Right hindlimb (tissue), 1 donor: Measurements from ENCODE around the gene B4GALNT3.
"Not testable (repeated sequence)": the region's sequence is repeated elsewhere in the genome, so short reads cannot be mapped to it uniquely, and the experiment has no call there.

Experiments
- DNase-seq: peaks from one replicate; pipeline ENCODE4 v3.0.0-alpha.2; 2018

Gene B4GALNT3

DNA sequence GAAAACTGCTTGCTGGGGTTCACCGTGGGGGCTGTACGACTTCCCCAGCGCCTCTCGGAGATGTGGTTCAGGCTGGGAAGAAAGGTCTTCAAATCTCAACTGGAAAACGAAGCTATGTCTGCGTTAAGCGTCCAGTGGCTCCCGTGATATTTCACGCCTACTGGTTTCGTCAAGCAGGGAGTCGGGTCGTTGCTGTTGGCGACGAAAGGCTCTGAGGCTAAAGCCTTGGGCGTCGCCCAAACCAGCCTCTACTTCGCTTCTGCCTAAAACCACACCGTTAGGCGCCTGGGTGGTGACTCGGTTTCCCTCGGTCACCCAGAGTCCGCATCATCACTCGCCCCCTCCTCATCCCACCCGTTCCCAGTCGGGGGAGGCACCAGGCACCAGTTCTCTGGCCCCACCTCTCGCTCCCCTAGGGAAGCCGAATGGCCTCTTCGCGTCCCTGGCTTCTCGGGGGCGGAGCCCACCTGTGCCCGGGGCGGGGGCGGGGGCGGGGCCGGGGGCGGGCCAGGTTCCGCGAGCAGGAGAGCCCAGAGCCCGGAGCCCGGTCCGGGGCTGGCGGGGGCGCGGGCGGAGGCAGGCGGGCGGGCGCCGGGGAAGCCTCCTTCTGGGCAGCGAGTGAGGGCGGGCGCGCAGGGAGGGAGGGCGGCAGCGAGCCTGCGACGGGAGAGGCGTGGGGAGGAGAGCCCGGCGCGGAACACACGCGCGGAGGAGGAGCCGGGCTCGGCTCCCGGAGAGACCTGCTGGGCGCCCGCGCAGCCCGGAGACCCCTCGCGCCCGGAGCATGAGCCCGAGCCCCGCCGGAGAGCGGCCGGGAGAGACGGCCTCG is at the start of gene B4GALNT3:
B4GALNT3 (plus strand) TSS at position 510 of the 829 bp plus-strand sequence. CDS start 438 bp downstream, outside the sequence.
- peak; percentile 75 for DNase-seq

DNA sequence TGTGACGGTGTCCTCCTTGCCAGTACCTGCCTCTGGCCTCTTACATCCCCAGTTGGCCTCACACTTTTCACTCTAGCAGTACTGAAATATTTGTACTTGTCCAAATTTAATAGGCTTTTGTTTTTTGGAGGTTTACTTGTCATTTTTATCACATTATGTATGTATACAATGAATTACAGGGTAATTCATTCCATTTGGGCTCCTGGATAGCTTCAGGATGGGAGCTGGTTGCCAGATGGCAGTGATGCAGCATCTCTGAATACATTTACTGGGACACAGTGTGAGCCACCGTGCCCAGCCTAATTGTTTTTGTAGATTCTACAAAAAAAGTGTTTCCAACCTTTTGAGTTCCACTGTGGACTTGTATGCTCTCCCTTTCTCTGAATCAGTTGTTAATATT is 44.9 kb upstream of the B4GALNT3 start:
- DNase-seq: no peak

DNA sequence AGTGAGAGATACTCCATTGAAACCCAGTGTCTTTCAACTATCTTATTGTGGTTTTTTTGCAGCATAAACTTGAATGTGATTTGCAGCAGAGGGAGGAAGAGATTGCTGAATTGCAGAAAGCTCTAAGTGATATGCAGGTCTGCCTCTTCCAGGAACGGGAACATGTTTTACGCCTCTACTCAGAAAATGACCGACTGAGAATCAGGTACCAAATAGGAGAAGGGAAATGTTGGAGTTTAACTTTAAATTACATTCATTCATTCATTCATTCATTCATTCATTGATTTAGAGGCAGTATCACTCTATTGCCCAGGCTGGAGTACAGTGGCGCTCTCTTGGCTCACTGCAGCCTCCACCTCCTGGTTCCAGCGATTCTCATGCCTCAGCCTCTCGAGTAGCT is 41.3 kb upstream of the B4GALNT3 start:
- DNase-seq: no peak

DNA sequence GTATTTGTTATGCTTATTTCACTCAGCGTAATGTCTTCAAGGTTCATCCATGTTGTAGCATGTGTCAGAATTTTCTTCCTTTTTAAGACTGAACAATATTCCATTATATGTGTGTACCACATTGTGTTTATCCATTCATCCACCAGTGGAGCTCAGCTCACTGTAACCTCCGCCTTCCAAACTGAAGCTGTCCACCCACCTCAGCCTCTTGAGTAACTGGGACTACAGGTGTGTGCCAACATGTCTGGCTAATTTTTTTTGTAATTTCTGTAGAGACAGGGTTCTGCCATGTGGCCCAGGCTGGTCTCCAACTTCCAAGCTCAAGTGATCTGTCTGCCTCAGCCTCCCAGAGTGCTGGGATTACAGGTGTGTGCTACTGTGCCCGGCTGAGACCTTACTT is 37.2 kb upstream of the B4GALNT3 start:
- no peak for DNase-seq

DNA sequence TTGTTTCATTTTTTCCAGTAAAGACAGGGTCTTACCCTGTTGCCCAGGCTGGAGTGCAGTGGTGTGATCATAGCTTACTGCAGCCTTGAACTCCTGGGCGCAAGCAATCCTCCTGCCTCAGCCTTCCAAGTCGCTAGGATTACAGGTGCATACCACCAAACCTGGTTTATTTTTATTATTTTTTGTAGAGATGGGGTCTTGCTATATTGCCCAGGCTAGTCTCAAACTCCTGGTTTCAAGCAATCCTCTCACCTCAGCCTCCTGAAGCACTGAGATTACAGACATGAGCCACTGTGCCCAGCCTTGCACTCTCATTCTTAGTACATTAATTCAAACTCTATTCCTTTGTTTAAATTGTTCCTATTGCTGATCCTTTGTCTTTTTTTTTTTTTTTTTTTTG is 24.0 kb upstream of the B4GALNT3 start:
- not testable (repeated sequence) for DNase-seq

DNA sequence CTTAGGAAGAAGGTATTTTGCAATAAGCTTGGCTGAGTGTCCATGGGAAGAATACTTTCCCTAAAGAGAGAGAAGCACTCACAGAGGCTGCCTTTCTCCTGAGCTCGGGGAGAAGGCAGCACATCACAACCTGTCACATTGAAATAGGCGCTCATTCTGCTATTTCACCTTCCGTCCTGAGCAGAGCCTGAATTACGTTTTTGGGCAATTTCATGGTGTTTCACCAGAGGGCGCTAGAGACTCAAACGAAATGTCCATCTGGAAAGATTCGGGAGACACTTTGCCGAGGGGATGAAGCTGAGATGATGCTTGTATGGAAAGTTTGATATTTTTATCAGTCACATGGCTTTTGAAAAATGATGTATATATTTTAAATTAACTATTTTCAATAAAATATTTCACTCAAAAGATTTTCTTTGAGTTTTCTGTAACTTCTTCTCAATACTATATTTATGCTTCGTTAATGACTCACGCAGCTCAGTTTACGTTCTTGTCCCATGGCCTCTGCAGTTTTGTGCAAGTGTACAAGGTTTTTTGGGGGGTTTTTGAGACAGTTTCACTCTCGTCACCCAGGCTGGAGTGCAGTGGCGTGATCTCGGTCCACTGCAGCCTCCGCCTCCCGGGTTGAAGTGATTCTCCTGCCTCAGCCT is 17.4 kb upstream of the B4GALNT3 start:
- peak; percentile 62 for DNase-seq

DNA sequence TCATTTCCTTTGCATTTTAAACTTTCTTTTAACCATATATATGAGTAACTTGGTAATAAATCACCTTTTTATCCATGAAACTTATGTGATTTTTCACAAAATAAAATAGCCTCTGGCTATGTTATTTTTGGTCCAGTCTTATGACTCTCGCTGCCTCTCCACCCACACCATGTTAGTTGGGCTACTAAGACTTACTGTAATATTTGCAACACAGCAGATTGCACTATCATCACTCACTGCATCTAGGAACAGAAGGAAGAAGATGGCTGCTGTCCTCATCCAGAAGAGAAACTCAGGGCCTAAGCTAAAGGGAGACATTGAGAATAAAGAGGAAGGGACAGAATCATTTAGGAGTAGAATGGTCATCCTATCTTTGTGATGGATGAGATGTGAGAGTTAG is 12.6 kb upstream of the B4GALNT3 start:
- DNase-seq: no peak

DNA sequence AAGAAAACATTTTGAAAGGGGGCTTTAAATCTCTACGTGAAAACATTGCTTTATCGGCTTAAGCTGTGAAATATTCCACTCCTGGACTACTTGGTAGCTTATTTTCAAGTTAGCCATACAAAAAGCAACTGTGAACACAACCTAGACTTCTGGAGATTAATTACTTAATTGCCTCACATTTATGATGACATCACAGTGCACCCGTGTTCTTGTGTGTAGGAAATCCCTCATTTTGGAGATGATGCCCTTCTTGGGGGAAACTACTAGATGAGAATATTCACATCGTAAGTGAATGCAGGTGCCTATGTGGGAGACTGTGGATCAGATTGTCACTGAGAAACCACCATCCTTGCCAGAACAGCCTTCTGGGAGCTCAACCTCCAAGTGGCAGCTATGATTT is 10.5 kb upstream of the B4GALNT3 start:
- no peak for DNase-seq

DNA sequence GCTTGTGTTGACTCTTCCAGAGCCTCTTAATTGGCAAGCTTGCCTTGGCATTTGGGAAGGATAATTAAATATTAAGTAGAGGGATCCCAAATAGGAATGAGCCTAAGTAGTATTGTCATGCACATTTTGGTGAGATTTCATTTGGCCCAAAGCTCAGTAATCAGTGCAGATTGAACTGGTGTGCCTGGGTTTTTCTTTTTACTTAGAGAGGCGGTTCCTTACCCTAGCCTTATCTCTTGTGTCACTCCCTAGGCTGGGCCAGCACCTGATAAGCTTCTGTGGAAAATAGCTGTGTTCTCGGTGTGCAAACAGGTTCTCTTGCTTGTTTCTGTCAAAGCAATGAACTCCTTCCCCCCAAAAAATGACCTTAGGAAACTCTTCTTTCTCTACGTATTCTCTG is 9.3 kb upstream of the B4GALNT3 start:
- no peak for DNase-seq

DNA sequence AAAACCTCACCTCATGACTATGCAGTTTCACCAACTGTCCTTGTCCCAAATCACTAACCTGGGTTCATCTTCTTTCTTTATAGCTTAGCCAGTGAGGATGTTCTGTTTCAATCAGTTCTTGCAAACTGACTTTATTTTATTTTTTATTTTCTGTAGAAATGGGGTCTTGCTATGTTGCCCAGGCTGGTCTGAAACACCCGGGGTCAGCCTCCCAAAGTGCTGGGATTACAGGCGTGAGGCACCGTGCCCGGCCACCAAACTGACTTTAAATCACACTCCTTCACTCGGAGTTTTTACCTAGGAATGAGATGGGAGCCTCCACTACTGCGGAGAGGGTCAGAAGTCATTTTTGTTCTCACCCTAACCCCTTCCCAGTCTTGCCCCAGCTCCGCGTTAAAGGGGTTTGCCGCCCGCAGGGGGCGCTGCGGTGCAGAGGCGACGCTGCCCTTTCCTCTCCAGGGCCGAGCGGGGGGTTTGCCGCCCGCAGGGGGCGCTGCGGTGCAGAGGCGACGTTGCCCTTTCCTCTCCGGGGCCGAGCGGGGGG is 7.0 kb upstream of the B4GALNT3 start:
- DNase-seq: no peak

DNA sequence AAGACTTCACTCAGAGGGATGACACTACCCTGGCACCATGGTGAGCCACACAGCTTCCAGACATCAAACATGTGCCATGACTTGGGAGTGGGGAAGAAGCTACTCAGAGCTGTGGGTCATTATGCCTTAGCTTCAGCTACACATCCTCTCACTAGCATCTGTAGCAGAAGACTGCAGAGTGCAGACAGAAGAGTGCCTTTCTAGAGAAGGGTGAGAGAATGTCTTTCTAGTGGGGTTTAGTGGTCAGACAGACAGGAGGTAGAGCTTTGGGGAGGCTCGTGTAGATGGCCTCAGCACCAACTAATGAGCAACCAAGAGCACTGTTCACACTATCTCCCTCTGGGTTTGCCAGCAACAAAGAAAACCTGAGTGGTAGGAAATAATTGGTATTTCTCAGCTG is 4.9 kb upstream of the B4GALNT3 start:
- no peak for DNase-seq

DNA sequence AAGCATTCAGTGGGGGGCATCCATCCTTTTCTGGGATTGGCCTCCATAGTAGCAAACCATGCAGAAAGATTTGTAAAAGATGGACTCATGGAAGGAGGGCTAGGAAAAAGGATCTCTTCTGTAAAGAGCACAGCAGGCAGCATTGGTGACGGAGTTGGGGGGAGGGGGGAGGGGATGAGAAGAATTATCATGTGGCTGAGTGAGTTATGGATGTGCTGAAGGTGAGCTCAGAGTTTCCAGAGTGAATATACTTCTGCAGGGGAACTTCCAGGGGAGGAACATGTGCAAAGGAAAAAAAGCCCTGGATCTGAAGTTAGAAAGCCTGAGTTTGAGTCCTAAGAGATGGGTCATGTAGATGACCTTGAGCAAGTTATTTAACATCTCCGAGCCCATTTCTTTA is 3.9 kb upstream of the B4GALNT3 start:
- no peak for DNase-seq

DNA sequence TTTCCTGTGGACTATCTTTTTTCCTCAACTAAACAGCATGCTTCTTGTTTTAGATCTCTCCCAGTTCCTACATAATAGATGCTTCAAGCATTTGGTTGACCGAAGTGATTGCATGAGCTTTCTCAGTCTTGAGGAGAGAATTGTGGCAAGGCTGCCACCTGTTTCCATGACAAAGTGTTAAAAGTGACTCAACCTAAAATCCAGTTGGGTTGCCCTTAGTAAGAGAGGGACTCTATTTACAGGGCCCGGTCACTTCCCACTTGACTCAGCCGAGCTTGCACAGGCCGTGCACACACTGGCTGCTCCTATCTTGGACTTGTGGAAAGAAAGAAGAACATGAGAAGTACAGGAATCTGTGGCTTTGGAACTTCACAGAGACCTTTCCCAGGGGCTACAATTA is 2.1 kb upstream of the B4GALNT3 start:
- DNase-seq: no peak

DNA sequence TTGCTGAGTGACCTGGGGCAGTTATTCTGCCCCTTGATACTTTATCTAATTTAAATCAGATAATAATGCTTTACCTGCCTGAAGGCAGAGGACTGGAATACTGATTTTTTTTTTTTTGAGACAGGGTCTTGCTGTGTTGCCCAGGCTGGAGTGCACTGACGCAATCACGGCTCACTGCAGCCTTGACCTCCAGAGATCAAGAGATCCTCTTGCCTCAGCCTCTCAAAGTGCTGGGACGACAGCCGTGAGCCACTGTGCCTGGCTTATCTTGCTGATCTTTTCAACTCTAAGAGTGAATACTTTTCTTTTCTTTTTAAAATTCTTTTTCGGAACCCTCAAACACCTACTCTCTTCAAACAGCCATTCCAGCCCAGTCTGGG is 699 bp upstream of the B4GALNT3 start:
- no peak for DNase-seq

DNA sequence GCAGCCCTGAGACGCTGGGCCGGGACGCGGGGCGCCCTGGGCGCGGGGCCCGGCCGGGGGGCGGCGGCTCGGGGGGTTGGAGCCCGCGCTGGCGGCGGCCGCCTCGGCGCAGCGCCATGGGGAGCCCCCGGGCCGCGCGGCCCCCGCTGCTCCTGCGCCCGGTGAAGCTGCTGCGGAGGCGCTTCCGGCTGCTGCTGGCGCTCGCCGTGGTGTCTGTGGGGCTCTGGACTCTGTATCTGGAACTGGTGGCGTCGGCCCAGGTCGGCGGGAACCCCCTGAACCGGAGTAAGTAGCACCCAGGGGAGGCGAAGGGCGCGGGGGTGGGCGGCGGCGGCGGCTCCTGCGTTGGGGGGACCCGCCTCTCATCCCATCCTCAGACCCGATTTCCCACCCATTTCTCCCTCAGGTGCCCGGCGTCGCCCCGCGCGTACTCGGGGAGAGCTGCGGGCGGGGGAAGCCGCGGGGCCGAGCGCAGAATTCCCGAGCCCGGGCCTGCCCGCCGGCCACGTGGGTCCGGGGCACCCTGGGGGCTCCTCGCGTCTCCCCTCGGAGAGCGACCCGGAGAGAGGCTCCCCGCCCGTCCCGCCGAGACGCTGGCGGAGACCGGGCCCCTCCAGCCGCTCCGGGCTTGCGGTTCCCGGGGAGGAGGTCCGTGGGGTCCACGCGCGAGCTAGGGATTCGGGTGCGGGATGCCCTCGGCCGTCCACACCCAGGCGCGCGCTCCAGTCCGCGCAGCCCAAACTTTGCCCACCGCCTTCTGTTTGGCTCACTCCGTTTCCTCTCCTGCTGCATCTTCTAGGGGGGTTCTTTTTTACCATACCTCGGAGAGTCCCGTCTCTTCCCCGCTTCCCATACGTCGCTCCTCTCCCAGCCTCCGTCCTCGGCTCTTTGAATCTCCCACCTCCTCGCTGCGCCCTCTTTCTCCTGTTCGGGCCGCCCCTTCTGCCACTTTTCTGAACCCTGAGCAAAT is 807 bp downstream of the B4GALNT3 start:
- peak; percentile 48 for DNase-seq

DNA sequence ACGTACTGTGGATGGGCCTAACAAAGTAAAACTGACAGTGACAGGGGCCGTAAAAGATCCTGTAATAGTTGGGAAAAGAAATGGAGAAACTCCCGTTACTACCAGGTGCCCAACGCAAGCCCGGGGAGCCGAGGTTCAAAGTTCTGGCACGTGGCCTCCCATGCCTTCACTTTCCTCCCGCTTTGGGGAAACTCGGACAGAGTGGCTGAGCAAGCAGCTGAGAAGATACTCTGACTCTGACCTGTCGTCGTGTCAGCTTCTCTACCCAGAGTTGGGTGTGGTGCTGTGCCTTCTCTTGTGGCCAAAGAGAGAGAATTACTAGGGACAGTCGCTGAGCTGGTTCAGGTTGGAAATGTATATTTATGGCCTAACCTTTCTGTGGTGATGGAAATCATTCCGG is 1.7 kb downstream of the B4GALNT3 start:
- no peak for DNase-seq

DNA sequence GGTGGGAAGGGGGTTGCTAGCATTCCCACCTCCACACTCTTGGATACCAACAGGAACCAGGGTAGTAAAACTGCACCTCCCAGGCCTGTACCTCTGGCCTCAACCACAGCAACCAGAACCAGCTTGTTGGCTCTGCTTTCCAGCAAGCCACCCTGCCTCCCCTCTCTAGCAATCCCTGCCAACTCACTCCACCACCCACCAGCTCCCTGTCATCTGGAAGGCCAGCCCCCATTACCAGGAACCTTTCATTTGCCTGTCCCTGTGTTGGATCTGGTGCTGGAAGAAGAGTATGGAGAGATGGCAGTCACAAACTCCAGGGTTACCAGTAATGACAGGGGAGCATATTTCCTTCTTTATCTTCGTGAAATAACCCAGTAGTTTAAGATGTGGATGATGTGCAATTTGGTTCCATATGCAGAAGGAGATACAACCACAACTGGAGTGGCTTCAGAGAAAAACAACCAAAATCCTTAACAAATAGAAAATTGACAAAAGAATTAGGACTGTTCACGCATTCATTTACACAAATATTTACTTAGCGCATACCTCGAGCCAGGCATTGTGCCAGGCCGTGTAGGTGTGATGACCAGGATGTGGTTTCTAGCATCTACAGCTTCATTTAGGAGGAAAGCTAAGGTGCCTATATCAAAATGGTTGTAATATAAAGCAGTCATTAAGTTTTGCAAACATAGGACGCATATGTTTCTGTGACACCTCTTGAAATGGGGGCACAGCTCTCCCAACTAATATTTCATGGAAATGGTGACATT is 3.4 kb downstream of the B4GALNT3 start:
- DNase-seq: no peak

DNA sequence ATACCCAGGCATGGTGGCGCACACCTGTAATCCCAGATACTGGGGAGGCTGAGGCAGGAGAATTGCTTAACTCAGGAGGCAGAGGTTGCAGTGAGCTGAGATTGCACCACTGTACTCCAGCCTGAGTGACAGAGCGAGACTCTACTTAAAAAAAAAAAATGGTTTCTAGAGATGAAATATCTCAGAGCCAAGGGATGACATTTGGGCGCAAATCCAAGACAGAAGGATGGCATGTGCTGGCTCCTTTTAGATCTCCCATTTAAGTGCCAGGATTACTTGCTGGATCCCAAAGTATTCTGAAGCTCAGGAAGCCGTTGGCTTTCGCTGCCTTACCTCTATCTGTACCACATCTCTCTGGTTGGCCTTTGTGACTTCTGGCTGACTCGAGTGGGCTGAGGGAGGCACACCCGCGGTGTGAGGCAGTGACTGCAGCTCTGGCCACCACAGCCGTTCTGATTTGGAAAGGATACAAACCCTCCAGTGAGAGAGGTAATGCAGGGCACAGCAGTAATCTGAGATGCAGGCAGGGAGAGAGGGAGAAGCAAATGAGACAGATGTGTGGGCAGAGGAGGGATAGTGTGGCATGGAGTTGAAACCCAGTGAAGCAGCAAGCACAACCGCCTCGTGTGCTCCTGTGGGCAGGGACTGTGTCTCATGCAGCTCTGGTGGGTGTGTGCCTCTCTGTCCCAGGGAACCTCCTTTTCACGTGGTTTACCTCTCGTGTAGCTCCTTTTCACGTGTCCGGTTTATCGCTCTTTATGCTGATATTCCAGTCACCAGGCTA is 4.9 kb downstream of the B4GALNT3 start:
- DNase-seq: peak; percentile 59

DNA sequence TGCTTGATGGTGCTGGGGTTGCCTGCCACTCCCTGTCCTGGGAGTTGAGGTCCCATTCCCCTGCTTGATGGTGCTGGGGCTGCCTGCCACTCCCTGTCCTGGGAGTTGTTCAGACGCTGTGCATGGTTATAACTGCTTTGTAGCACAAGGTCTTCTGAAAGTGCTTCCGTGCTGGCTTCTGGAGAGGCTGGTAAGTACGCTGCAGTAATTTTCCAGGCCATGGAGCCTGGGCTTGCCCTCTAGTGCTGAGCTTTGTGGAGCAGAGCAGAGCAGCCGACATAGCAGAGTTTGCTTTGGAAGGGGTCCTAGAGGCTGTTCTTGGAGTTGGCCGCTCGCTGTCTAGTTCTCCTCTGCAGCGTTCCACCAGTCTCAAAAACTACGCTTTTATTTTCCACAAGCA is 6.3 kb downstream of the B4GALNT3 start:
- DNase-seq: peak; percentile 45

DNA sequence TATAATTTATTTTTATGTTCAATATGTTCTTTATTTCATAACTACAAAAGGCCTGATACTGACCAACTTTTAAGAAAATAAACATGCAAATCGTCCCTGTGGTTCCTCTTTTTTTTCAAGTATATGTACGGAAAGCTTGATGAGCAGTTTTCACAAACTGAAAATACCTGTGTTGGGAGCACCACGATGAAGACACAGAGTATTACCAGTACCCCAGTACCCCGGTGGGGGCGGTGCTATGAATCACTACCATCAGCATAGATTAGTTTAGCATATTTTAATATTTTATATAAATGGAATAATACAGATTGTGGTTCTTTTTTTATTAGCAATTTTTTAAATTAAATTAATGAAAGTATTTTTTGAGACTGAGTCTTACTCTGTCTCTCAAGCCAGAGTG is 7.0 kb downstream of the B4GALNT3 start:
- no peak for DNase-seq

DNA sequence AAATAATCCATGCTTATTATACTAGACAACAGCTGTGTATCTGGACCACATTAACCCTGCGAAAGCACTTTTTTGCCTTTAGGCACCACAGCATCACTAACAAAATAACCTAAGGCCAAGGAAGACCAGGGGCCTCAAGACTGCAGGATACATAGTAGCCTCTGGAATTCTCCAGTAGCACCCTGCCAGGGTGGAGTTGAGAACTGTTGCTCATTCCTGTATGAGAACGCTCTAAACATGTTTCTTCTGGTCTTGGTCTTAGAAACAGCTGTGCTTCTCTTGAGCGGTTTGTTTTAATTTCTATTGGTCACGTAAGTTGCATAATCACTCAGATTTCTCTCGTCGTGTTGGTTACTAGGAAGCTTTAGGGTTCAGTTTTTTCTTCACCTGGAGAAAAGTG is 7.9 kb downstream of the B4GALNT3 start:
- DNase-seq: no peak
